Gastroesophageal sphincter (tissue), 4 donors: ENCODE measurements around the gene KRTAP5-8. TPM values are rescaled to one million over a fixed set of nuclear protein-coding genes. Genes with fewer than 3 reads are reported as not detected.

Experiments
- ATAC-seq: fragments of 150-250 bp; one replicate; pipeline ENCODE4 v1.9.1; 2016; ENCODE audit warnings: mild to moderate bottlenecking, moderate library complexity
- H3K27ac ChIP-seq, 4 donors: fragments of 200-600 bp; sonication (generic) in 3 of 4; 1 replicate in 3 of 4; 2 replicates in 1 of 4; pipeline ENCODE4 v1.5.1; 2016 to 2019
- H3K27me3 ChIP-seq: fragments of 200-600 bp; sonication (generic); one replicate; pipeline ENCODE4 v1.5.1; 2019
- H3K36me3 ChIP-seq, 2 donors: fragments of 200-600 bp; sonication (generic); one replicate each; pipeline ENCODE4 v1.5.1; 2019; ENCODE audit warnings: control low read depth in 1 of 2
- H3K4me1 ChIP-seq, 3 donors: fragments of 200-600 bp; sonication (generic); 1 replicate in 2 of 3; 2 replicates in 1 of 3; pipeline ENCODE4 v1.5.1; 2016 to 2019; ENCODE audit warnings: control low read depth in 2 of 3
- H3K4me3 ChIP-seq, 2 donors: fragments of 200-600 bp; sonication (generic); one replicate each; pipeline ENCODE4 v1.5.1; 2019; ENCODE audit warnings: mild to moderate bottlenecking in 1 of 2, moderate library complexity in 1 of 2
- H3K9me3 ChIP-seq, 3 donors: fragments of 200-600 bp; sonication (generic); one replicate each; pipeline ENCODE4 v1.5.1; 2017 to 2019; ENCODE audit warnings: control low read depth in 2 of 3
- EP300 ChIP-seq: sonication (generic); formaldehyde crosslinking; IDR thresholded peaks from one replicate; pipeline ENCODE4 v1.6.1; 2017; ENCODE audit warnings: antibody characterized with exemption, mild to moderate bottlenecking
- POLR2A ChIP-seq, 2 donors: fragments of 450-650 bp; IDR thresholded peaks; one replicate each; pipeline ENCODE4 v1.6.1; 2017; ENCODE audit warnings: antibody characterized with exemption in 2 of 2, mild to moderate bottlenecking in 2 of 2, moderate library complexity in 1 of 2
- POLR2AphosphoS5 ChIP-seq: sonication (generic); formaldehyde crosslinking; IDR thresholded peaks from one replicate; pipeline ENCODE4 v1.6.1; 2017; ENCODE audit warnings: antibody characterized with exemption
- WGBS, 2 donors: methylation state at CpG; one replicate each; pipeline ENCODE4 v1.1.5; 2018; ENCODE audit warnings: low coverage in 1 of 2; 5-methylcytosine and 5-hydroxymethylcytosine counted together
- total RNA-seq, 4 donors: library from RNA; depleted of rRNA; stranded (reverse); fragments of >200 nt; gene quantifications; one replicate each; pipeline ENCODE4 v1.1.0, GENCODE V29; 2016
- TF ChIP-seq, protein P1 (sequence below), 4 experiments: fragments of 200-600 bp in 2 of 4; fragments of 450-650 bp in 2 of 4; sonication (generic) in 1 of 4; IDR thresholded peaks; one replicate each; pipeline ENCODE4 v1.5.1; 2017 to 2019; ENCODE audit warnings: antibody characterized with exemption in 4 of 4, mild to moderate bottlenecking in 2 of 4, moderate library complexity in 2 of 4

Gene KRTAP5-8
- total RNA-seq, 4 donors from 2014 or later = 0.27 TPM; not detected in 3

DNA sequence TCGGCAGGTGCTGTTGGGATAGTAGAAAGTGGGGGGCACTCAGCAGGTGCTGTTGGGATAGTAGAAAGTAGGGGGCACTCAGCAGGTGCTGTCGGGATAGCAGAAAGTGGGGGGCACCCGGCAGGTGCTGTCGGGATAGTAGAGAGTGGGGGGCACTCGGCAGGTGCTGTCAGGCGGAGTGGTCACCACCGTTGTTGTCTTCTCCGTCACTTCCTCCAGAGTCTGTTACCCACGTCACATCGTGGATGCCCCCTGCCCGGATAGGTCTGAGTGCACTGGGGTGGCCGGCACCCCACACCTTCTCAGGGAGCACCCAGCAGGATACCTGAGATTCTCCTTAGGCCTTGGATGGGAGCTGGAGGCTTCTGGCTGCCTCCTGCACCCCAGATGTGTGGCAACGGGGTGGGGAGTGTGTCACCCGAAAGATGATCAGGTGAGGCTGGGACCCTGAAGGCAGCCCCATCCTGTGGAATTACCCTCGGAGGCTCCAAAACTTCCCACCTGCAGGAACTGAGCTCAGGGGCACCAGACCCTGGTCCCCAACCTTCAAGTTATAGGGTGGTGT, 34.9 kb upstream of the KRTAP5-8 start:
- H3K27ac ChIP-seq = no peak overlapping the region
- peaks cover 0 to 16% (median 0%) of the 10 kb centered on the region in 3 donors for H3K9me3 ChIP-seq
- no peak overlapping the region for H3K4me3 ChIP-seq
- TF ChIP-seq EP300 (no peak), POLR2AphosphoS5 (no peak), POLR2A (IDR thresholded peaks at IDR 0.05) (no peak)
- TF ChIP-seq, protein P1, sequence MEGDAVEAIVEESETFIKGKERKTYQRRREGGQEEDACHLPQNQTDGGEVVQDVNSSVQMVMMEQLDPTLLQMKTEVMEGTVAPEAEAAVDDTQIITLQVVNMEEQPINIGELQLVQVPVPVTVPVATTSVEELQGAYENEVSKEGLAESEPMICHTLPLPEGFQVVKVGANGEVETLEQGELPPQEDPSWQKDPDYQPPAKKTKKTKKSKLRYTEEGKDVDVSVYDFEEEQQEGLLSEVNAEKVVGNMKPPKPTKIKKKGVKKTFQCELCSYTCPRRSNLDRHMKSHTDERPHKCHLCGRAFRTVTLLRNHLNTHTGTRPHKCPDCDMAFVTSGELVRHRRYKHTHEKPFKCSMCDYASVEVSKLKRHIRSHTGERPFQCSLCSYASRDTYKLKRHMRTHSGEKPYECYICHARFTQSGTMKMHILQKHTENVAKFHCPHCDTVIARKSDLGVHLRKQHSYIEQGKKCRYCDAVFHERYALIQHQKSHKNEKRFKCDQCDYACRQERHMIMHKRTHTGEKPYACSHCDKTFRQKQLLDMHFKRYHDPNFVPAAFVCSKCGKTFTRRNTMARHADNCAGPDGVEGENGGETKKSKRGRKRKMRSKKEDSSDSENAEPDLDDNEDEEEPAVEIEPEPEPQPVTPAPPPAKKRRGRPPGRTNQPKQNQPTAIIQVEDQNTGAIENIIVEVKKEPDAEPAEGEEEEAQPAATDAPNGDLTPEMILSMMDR (IDR thresholded peaks at IDR 0.05) = no peak
- no peak for ATAC-seq
- no peaks in the 10 kb centered on the region for H3K4me1 ChIP-seq
- peaks cover 0 to 90% of the 10 kb centered on the region in 2 donors for H3K36me3 ChIP-seq
- H3K27me3 ChIP-seq = no peaks in the 10 kb centered on the region
- WGBS, 2 donors = 85 to 100% methylated on average over 1 to 4 of the region's 15 CpGs

DNA sequence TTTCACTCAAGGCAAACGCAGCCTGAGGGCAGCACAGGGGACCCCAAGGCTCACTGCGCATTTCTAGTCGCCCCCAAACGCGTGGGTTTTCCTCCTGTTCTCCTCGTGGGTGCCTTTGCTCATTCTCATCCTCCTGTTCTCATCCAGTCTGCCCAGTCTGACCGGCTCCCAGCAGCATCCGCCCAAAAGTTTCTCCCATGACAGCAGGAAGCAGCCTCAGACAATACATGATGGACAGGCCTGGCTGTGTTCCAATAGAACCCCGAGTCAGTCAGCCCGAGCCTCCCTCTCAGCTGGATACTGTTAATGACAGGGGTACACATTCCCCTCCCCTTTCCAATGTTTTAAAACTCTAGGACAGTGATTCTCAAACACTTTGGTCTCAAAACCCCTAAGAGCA, 33.3 kb upstream of the KRTAP5-8 start:
- H3K36me3 ChIP-seq = peaks cover 0 to 74% of the 10 kb centered on the region in 2 donors
- H3K4me3 ChIP-seq = no peak overlapping the region
- no peak overlapping the region for H3K27ac ChIP-seq
- H3K4me1 ChIP-seq = no peaks in the 10 kb centered on the region
- H3K27me3 ChIP-seq = no peaks in the 10 kb centered on the region
- peaks cover 0 to 30% (median 0%) of the 10 kb centered on the region in 3 donors for H3K9me3 ChIP-seq
- no peak for TF ChIP-seq POLR2A (IDR thresholded peaks at IDR 0.05)
- TF ChIP-seq EP300 = no peak
- no peak for TF ChIP-seq POLR2AphosphoS5
- TF ChIP-seq, protein P1 (IDR thresholded peaks at IDR 0.05) = no peak
- WGBS, 2 donors = 63% methylated on average over 7 of the region's 10 CpGs; no CpG with 5 or more reads in 1 of the 2 donors
- ATAC-seq = no peak

DNA sequence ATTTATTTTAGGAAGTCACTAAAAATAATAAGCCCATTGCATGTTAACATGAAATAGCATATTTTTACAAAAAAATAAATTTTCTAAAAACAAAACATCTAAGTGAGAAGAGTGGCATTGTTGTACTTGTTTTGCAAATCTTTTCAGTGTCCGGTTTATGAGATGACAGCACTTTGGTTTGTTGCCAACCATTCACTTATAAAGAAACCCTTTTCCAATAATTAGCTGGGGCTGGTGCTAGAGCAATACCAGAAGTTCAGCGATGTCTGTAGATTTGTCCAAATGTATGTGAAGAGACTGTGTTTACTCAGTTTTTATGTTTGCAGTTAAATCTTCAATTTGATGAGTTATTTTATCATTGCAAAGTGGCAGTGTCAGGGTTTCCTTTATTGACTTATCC, 32.8 kb upstream of the KRTAP5-8 start:
- ATAC-seq = no peak
- no peaks in the 10 kb centered on the region for H3K27me3 ChIP-seq
- WGBS, 2 donors = 68 to 80% methylated on average over 2 of the region's 2 CpGs
- TF ChIP-seq POLR2A (IDR thresholded peaks at IDR 0.05) (no peak), EP300 (no peak), POLR2AphosphoS5 (no peak)
- TF ChIP-seq, protein P1 (IDR thresholded peaks at IDR 0.05) = no peak
- no peak overlapping the region for H3K27ac ChIP-seq
- no peaks in the 10 kb centered on the region for H3K4me1 ChIP-seq
- peaks cover 0 to 70% of the 10 kb centered on the region in 2 donors for H3K36me3 ChIP-seq
- H3K4me3 ChIP-seq = no peak overlapping the region
- peaks cover 0 to 35% (median 0%) of the 10 kb centered on the region in 3 donors for H3K9me3 ChIP-seq

DNA sequence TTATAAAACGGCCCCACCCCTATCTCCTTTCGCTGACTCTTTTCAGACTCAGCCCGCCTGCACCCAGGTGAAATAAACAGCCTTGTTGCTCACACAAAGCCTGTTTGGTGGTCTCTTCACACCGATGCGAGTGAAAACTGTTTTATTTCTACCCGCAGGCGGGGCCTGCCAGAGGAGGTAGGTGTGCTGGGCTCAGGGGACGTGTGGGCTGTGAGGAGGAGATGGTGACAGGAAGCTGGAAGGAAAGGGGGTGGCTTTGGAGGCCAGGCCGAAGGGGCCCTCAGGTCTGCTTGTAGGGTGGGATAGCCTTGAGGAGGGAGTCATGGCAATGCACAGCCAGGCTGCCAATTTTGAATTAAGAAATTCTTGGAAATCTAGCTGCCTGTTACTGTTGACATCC, 32.0 kb upstream of the KRTAP5-8 start:
- TF ChIP-seq POLR2A (IDR thresholded peaks at IDR 0.05) (no peak), EP300 (no peak), POLR2AphosphoS5 (no peak)
- TF ChIP-seq, protein P1 (IDR thresholded peaks at IDR 0.05) = no peak
- 78% methylated on average over 6 of the region's 9 CpGs; no CpG with 5 or more reads in 1 of the 2 donors for WGBS, 2 donors
- no peak overlapping the region for H3K27ac ChIP-seq
- H3K4me3 ChIP-seq = no peak overlapping the region
- no peaks in the 10 kb centered on the region for H3K27me3 ChIP-seq
- H3K36me3 ChIP-seq = peaks cover 0 to 62% of the 10 kb centered on the region in 2 donors
- peaks cover 0 to 43% (median 0%) of the 10 kb centered on the region in 3 donors for H3K9me3 ChIP-seq
- H3K4me1 ChIP-seq = no peaks in the 10 kb centered on the region
- no peak for ATAC-seq

DNA sequence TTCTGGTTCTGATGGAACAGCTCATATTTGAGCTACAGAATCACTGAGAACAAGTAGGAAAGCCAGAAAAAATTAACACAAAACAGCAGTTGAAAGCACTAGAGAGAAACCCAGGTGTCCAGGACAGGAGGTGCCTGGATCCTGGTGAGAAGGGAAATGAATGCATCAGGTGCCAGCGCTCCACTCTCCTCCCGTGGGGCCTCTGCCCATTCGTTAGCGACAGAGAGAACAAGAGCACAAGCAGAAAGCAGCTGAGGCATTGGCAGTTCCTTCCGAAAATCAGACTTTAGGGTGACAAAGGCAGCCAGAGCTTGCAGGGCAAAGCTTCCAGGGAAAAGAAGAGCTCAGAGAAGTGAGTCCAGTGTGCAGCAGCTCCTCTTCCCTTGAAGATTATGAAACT, 30.7 kb upstream of the KRTAP5-8 start:
- H3K27ac ChIP-seq = no peak overlapping the region
- no peak for ATAC-seq
- 82 to 93% methylated on average over 5 of the region's 5 CpGs for WGBS, 2 donors
- TF ChIP-seq, protein P1 (IDR thresholded peaks at IDR 0.05) = no peak
- no peak for TF ChIP-seq EP300
- no peak for TF ChIP-seq POLR2A (IDR thresholded peaks at IDR 0.05)
- TF ChIP-seq POLR2AphosphoS5 = no peak
- H3K4me3 ChIP-seq = no peak overlapping the region
- H3K27me3 ChIP-seq = no peaks in the 10 kb centered on the region
- peaks cover 0 to 54% (median 0%) of the 10 kb centered on the region in 3 donors for H3K9me3 ChIP-seq
- H3K4me1 ChIP-seq = no peaks in the 10 kb centered on the region
- H3K36me3 ChIP-seq = peaks cover 0 to 49% of the 10 kb centered on the region in 2 donors
